ENCODE results near the gene SMIM35. TPM values are rescaled to one million over a fixed set of nuclear protein-coding genes. Genes with fewer than 3 reads are reported as not detected.

SMIM35 gene
- total RNA-seq, 1 donor from 2014 or later: not detected

DNA sequence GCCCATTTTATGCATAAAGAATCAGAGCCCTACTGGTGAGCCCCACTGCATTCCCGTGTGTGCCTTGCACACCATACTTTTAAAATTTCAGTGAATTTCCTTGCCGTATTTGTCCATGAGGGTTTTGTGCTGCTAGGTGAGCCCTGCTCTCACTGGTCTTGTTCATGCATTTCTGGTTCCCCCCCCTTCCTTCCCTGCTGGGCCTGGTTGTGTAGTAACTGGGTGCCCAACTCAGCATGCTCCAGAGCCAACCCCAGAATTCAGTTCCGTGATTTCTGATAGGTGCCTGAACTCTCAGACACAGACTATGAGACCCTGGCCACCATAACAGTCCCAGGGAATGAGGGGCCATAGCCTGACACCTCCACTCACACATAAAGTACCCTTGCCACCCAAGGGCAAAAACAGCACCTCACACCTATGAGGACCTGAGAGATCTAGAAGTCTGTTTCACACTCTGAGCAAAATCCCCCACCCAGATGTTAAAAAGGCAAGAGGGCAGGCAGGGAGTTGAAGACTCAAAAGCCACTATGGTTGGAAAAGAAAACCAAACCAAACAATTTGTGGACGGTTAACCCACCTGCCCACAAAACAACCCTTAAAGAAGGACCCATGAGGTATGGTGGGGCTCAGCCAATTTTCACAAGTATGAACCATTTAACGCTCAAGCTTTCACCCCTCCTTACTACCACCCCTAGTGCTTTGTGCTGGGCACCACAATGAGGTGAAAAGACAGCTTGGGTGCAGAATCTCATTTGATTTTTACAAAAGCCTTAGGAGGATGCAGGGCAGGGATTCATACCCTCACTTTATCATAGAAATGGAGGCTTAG lies 117.4 kb downstream of the SMIM35 start:
- TF ChIP-seq, protein P1, sequence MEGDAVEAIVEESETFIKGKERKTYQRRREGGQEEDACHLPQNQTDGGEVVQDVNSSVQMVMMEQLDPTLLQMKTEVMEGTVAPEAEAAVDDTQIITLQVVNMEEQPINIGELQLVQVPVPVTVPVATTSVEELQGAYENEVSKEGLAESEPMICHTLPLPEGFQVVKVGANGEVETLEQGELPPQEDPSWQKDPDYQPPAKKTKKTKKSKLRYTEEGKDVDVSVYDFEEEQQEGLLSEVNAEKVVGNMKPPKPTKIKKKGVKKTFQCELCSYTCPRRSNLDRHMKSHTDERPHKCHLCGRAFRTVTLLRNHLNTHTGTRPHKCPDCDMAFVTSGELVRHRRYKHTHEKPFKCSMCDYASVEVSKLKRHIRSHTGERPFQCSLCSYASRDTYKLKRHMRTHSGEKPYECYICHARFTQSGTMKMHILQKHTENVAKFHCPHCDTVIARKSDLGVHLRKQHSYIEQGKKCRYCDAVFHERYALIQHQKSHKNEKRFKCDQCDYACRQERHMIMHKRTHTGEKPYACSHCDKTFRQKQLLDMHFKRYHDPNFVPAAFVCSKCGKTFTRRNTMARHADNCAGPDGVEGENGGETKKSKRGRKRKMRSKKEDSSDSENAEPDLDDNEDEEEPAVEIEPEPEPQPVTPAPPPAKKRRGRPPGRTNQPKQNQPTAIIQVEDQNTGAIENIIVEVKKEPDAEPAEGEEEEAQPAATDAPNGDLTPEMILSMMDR (IDR thresholded peaks at IDR 0.05; ENCODE audit: insufficient read depth, low read length, poor library complexity, severe bottlenecking): no peak
- no peaks in the 10 kb centered on the region for H3K27me3 ChIP-seq (ENCODE audit: control insufficient read depth, insufficient read depth, low read length)
- no peaks in the 10 kb centered on the region for H3K36me3 ChIP-seq (ENCODE audit: control insufficient read depth, insufficient read depth, low read length)
- H3K4me3 ChIP-seq (ENCODE audit: low read depth, low read length): no peak overlapping the region
- no peak for DNase-seq (ENCODE audit: low read depth)

DNA sequence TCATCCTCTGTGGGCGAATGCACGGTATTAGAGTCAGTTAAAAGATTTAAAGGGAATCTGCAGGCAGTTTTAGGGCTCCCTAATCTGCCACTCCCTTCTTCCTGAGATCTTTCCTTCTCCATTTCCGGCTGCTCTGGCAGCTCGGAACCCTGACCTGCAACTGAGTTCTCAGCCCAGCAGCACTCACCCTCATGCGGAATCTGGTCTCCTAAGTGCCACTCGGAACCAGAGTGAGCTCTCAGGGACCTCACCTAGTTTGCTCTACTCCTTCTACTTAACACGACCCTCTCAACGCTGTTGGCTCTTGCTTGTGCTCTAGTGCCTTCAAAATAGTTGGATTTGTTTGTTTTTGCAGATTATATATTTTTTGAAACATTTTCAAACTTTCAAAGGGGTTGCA lies 119.9 kb downstream of the SMIM35 start:
- Histone ChIP-seq H3K36me3 (ENCODE audit: control insufficient read depth, insufficient read depth, low read length) (no peaks in the 10 kb centered on the region), H3K27me3 (ENCODE audit: control insufficient read depth, insufficient read depth, low read length) (no peaks in the 10 kb centered on the region), H3K4me3 (ENCODE audit: low read depth, low read length) (no peak overlapping the region)
- no peak for DNase-seq (ENCODE audit: low read depth)
- TF ChIP-seq, protein P1 (IDR thresholded peaks at IDR 0.05; ENCODE audit: insufficient read depth, low read length, poor library complexity, severe bottlenecking): no peak

DNA sequence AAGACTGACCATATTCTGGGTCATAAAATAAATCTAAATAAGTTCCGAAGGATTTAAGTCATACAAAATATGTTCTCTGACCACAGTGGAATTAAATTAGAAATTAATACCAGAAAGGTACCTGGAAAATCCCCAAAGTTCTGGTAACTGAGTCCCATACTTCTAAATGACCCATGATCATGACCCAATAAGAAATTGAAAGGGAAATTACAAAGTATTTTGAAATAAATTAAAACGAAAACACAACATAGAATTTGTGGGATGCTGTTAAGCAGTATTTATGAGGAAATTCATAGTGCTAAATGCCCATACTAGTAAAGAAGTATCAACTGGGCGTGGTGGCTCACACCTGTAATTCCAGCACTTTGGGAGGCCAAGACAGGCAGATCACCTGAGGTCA lies 123.9 kb downstream of the SMIM35 start:
- TF ChIP-seq, protein P1 (IDR thresholded peaks at IDR 0.05; ENCODE audit: insufficient read depth, low read length, poor library complexity, severe bottlenecking): no peak
- Histone ChIP-seq H3K4me3 (ENCODE audit: low read depth, low read length) (no peak overlapping the region), H3K27me3 (ENCODE audit: control insufficient read depth, insufficient read depth, low read length) (no peaks in the 10 kb centered on the region), H3K36me3 (ENCODE audit: control insufficient read depth, insufficient read depth, low read length) (no peaks in the 10 kb centered on the region)
- DNase-seq (ENCODE audit: low read depth): no peak

DNA sequence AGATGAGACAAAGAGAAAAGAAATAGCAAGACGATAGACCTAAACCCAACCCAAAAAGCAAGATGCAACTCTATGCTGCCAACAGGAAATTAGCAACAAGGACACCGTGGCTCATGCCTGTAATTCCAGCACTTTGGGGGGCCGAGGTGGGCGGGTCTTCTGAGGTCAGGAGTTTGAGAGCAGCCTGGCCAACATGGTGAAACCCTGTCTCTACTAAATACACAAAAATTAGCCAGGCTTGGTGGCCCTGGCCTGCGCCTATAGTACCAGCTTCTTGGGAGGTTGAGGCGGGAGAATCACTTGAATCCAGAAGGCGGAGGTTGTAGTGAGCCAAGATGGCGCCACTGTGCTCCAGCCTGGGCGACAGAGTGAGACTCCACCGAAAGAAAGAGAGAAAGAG lies 124.9 kb downstream of the SMIM35 start:
- Histone ChIP-seq H3K27me3 (ENCODE audit: control insufficient read depth, insufficient read depth, low read length) (no peaks in the 10 kb centered on the region), H3K36me3 (ENCODE audit: control insufficient read depth, insufficient read depth, low read length) (no peaks in the 10 kb centered on the region), H3K4me3 (ENCODE audit: low read depth, low read length) (no peak overlapping the region)
- TF ChIP-seq, protein P1 (IDR thresholded peaks at IDR 0.05; ENCODE audit: insufficient read depth, low read length, poor library complexity, severe bottlenecking): no peak
- DNase-seq (ENCODE audit: low read depth): no peak

DNA sequence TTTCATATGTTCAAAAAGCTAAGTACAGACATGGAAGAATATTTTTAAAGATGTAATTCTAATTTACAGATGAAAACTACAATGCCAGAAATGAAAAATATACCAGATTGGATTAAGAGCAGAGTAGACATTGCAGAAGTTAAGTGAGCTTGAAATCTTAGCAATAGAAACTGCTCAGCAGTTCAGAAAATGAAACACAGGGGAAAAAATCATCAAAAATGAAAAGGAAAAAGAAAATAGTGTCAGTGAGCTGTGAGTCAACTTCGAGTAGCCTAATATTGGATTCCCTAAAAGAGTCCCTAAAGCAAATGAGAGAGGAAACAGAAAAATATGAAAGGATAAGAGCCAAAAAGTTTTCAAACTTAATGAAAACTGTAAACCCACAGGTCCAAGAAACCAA lies 126.4 kb downstream of the SMIM35 start:
- no peaks in the 10 kb centered on the region for H3K27me3 ChIP-seq (ENCODE audit: control insufficient read depth, insufficient read depth, low read length)
- H3K36me3 ChIP-seq (ENCODE audit: control insufficient read depth, insufficient read depth, low read length): no peaks in the 10 kb centered on the region
- TF ChIP-seq, protein P1 (IDR thresholded peaks at IDR 0.05; ENCODE audit: insufficient read depth, low read length, poor library complexity, severe bottlenecking): no peak
- no peak for DNase-seq (ENCODE audit: low read depth)
- no peak overlapping the region for H3K4me3 ChIP-seq (ENCODE audit: low read depth, low read length)

Measured in kidney epithelial cell (primary cell).